NOMO-1 treated with DMSO at 0.1 percent for 48 hours (cell line): ENCODE data around the gene RBPJL.
A peak's percentile ranks its signal among the peaks of the same experiment; 100 is the strongest.

Experiments used
- DNase-seq: peaks from one replicate; lab custom pipeline; 2025; ENCODE audit not compliant: unreplicated experiment; lab: John Stamatoyannopoulos, UW

Gene RBPJL

GRCh38 chr20:45358282-45359068 is 51.8 kb downstream of the RBPJL start:
- DNase-seq = peak; percentile 13

DNA sequence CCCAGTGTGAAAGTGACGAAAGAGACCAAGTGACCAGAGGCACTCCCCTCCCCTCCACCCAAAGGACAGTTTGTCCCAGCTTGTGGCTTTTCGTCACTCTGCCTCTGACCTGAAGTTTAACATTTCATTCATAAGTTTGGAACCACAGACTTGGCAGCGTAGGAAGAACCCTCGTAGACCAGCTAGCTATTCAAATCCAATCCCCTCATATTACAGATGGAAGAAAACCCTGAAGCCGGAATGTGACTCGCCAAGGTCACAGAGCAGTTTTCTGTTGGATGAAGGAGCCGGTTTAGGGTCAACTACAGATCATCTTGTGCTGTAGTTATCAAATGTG is 52.4 kb downstream of the RBPJL start:
- no peak for DNase-seq

DNA sequence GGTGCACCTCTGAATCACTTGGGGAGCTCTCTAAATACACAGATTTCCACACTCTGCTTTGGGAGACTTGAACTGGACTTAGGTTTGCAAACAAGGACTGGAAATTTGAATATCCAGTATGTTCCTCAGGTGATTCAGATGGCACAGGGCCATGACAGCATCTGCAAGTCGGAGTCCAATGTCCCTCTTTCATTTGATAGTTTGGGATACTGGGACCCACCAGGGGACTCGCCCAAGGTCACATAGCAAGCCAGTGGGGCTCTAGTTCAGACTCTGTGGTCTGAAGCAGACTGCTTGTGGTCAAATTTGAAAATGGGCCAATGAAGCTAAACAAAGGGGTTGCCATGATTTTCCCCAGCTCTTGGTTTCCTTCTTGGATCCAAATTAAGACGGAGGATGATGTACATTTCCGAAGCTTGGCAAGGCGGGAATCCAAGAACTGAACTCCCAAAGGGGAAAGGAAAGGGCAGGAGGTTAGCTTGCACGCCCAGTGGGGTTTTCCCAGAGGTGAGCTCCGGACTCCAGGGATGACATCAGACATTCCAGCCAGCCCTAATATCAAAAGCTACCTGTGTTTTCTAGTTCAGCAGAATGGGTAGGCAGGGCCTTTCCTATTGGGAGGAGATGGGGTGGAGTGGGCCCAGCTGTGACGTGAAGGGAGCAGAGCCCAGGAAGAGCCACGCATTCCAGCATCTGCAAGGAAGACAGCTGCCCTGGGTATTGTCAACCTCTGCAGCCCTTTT is 52.9 kb downstream of the RBPJL start:
- DNase-seq = no peak

DNA sequence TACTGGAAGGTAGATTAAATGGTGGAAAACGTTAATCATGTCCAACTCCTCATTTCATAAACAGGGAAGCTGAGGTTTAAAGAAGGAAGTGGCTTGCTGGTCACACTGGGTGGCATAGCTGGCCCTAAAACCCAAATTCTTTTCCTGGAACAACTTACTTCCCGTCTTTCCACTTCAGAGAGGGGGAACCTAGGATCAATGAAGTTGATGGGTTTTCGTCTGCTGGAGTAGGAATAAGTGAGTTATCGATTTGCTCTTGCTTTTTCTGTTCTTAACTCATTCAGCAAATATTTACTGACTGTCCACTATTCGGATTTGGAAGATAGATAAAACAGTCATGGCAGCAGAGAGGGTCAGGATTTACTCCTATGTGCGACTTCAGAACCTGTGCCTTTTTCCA is 55.2 kb downstream of the RBPJL start:
- DNase-seq = peak; percentile 34

- peak; percentile 99 for DNase-seq
Measured at GRCh38 chr20:45362804-45363610, 56.4 kb downstream of the RBPJL start, which contains the start of gene SYS1. SYS1 (plus strand) TSS chr20:45363156; CDS start chr20:45363532, 376 bp downstream.

GRCh38 chr20:45363611-45364492 is 57.2 kb downstream of the RBPJL start:
- DNase-seq = no peak

- DNase-seq = no peak
Measured at GRCh38 chr20:45365444-45365970, 58.9 kb downstream of the RBPJL start.

- DNase-seq = no peak
Measured at GRCh38 chr20:45366192-45366591, 59.6 kb downstream of the RBPJL start.

DNA sequence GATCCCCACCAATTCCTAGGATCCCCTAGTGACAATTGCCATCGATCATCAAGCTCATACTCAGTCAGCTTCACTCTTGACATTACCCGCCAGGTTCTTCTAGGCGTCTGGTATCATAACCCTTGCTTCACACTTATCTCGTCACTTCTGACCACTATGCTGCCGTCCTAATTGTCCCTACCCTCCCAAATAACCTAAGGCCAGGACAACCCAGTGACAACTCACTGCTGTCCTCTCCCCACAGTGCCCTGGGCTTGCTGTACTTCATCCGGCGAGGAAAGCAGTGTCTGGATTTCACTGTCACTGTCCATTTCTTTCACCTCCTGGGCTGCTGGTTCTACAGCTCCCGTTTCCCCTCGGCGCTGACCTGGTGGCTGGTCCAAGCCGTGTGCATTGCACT is 60.0 kb downstream of the RBPJL start:
- no peak for DNase-seq

- no peak for DNase-seq
Measured at GRCh38 chr20:45367126-45367525, 60.5 kb downstream of the RBPJL start.
